H1 (cell line): ENCODE data around the gene RARRES1. TPM values are rescaled to one million over a fixed set of nuclear protein-coding genes. Genes with fewer than 3 reads are reported as not detected.

ENCODE experiments used
- SAP30 ChIP-seq: fragments of 300-600 bp; sonication (generic); IDR thresholded peaks from 2 replicates; pipeline ENCODE4 v1.7.1; 2012; ENCODE audit warnings: low read length, moderate library complexity, mild to moderate bottlenecking, inconsistent platforms; ENCODE audit not compliant: insufficient read depth, insufficient replicate concordance
- polyA plus RNA-seq, 7 experiments: library from polyadenylated mRNA; depleted of rRNA in 3 of 7; stranded (reverse) in 5 of 7; unstranded in 2 of 7; fragments of >200 nt in 5 of 7; fragments of 200-250 nt in 2 of 7; gene quantifications; 1 replicate in 5 of 7; 2 replicates in 1 of 7; 4 replicates in 1 of 7; pipeline versions ENCODE4 v1.2.1 to v1.2.3, GENCODE V29; 2011 to 2013; ENCODE audit warnings: missing spikeins in 2 of 7, mixed read lengths in 2 of 7
- total RNA-seq: library from RNA; stranded (reverse); fragmentation: NEBNext Ultra II Directional; extraction: Animal tissue kit (Norgen Biotek cat#: 25700); gene quantifications from 2 replicates; pipeline ENCODE4 v1.2.1, GENCODE V29; 2021

Gene RARRES1
- total and polyA plus RNA-seq, 2 of the 8 experiments (the other 6 are each of a cell fraction or from before 2014, with no cell fraction given): 0.26 to 0.71 TPM

GRCh38 chr3:158771577-158771976, 39.3 kb upstream of the RARRES1 start (continued):
- no peak for TF ChIP-seq SAP30
